GM18502 (cell line): Measurements from ENCODE around the gene KRTAP10-4.
"Not testable (repeated sequence)": the region's sequence is repeated elsewhere in the genome, so short reads cannot be mapped to it uniquely, and the experiment has no call there.

Experiments
- ATAC-seq: cut with Tn5 transposase; IDR thresholded peaks from one replicate; pipeline ENCODE4 v1.9.1; 2021; ENCODE audit warnings: mild to moderate bottlenecking; ENCODE audit not compliant: unreplicated experiment, poor library complexity

The KRTAP10-4 gene, protein sequence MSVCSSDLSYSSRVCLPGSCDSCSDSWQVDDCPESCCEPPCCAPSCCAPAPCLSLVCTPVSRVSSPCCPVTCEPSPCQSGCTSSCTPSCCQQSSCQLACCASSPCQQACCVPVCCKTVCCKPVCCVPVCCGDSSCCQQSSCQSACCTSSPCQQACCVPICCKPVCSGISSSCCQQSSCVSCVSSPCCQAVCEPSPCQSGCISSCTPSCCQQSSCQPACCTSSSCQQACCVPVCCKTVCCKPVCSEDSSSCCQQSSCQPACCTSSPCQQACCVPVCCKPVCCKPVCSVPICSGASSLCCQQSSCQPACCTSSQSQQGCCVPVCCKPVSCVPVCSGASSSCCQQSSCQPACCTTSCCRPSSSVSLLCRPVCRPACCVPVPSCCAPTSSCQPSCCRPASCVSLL

DNA sequence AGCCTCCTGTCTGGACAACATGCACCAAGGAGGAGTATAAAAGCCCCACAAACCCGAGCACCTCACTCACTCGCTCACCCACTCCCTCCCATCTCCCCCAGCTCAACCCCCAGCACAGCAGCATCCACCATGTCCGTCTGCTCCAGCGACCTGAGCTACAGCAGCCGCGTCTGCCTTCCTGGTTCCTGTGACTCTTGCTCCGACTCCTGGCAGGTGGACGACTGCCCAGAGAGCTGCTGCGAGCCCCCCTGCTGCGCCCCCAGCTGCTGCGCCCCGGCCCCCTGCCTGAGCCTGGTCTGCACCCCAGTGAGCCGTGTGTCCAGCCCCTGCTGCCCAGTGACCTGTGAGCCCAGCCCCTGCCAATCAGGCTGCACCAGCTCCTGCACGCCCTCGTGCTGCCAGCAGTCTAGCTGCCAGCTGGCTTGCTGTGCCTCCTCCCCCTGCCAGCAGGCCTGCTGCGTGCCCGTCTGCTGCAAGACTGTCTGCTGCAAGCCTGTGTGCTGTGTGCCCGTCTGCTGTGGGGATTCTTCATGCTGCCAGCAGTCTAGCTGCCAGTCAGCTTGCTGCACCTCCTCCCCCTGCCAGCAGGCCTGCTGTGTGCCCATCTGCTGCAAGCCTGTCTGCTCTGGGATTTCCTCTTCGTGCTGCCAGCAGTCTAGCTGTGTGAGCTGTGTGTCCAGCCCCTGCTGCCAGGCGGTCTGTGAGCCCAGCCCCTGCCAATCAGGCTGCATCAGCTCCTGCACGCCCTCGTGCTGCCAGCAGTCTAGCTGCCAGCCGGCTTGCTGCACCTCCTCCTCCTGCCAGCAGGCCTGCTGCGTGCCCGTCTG is at the start of gene KRTAP10-4:
Gene KRTAP10-4, plus strand, starts transcription at position 100 of the 827 bp plus-strand sequence. Its CDS starts 30 bp downstream, at position 130.
- ATAC-seq: not testable (repeated sequence)

DNA sequence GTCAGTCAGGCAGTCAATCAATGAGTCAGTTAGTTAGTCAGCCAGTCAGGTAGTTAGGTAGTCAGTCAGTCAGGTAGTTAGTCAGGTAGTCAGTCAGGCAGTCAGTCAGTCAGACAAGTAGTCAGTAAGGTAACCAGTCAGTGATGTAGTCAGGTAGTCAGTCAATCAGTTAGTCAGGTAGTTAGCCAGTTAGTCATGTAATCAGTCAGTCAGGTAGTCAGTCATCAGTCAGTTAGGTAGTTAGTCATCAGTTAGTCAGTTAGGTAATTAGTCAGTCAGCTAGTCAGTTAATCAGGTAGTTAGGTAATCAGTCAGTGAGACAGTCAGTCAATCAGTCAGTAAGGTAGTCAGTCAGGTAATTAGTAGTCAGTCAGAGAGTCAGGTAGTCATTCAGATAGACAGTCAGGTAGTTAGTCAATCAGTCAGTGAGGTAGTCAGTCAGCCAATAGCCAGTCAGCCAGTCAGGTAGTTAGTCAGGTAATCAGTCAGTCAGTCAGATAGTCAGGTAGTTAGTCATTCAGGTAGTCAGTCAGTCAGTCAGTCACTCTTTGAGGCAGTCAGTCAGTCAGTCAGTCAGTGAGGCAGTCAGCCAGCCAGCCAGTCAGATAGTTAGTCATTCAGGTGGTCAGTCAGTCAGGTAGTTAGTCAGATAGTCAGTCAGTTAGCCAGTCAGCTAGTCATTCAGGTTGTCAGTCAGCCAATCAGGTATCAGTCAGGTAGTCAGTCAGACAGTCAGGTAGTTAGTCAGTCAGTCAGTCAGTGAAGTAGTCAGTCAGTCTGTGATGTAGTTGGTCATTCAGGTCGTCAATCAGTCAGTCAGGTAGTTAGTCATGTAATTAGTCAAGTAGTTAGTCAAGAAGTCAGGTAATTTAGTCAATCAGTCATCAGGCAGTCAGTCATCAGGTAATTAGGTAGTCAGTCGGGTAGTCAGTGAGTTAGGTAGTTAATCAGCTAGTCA is 48.8 kb upstream of the KRTAP10-4 start:
- no peak for ATAC-seq

DNA sequence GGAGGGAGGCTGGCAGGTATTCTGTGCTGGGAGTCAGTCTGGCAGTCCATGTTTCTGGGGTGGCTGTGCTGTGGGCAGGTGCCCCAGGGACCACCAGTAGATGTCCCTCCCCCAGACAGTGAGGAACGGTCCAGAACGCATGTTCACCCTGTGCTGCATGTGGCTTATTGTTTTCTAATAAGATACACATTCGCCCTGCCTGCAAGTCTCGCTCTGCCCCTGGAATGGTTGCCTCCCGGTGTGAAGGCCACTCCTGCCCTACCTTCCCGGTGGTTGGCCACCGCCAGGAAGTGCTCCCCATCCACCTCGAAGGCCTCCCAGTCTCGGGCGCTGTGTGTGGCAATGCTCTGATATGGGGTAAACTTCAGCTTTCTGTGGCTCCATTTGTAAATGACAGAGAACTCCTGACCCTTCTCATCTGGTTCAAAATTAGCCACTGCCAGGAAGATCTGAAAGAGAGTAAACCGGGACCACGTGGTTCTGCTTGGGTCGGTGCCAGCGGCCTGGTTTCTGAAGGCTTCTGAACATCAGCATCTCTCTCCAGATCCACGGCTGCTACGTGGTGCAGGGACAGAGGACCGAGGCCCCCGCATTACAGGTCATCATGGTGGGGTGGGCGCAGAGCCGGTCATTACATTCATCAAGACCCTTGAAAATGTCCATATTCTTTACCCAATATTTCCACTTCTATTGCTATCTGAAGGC is 48.0 kb upstream of the KRTAP10-4 start:
- ATAC-seq: no peak

DNA sequence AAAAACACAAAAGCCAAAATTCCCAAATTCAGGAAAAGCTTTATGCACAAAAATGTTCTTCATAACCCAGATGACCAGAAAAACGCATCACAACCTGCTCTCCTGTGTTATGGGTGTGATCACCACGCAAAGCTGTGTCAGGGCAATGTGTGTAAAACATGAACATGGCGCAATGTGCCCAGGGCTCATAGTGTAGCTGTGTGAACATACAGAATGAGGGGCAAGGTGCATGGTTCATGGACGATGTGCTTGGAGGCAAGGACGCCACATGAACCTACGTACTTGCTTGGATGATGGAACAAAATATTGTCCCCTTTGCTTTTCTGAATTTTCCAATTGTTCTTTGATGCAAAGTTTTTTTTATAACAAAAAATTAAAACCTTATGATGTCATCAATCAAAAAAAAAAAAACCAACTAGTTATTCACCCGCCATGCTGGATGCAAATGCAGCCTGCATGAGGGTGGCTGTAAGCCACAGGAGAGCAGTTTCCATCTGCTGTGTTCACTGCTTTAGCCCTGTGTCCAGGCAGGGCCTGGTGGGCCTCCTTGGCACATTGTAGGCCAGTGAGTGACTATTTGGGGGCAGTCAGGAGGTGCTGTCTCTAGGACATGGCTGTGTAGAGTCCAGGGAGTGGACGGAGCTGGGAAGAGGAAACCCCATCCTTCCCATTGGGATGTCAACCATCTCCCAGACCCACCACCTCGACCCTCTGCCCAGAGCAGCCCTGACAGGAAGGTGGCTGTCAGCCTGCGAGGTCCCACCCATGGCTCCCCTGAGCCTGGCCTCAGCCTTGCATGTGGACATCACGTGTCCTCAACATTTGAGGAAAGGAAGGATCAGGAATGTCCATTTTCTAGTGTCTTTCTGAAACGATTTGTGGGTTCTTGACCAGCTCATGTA is 47.2 kb upstream of the KRTAP10-4 start:
- ATAC-seq: no peak

DNA sequence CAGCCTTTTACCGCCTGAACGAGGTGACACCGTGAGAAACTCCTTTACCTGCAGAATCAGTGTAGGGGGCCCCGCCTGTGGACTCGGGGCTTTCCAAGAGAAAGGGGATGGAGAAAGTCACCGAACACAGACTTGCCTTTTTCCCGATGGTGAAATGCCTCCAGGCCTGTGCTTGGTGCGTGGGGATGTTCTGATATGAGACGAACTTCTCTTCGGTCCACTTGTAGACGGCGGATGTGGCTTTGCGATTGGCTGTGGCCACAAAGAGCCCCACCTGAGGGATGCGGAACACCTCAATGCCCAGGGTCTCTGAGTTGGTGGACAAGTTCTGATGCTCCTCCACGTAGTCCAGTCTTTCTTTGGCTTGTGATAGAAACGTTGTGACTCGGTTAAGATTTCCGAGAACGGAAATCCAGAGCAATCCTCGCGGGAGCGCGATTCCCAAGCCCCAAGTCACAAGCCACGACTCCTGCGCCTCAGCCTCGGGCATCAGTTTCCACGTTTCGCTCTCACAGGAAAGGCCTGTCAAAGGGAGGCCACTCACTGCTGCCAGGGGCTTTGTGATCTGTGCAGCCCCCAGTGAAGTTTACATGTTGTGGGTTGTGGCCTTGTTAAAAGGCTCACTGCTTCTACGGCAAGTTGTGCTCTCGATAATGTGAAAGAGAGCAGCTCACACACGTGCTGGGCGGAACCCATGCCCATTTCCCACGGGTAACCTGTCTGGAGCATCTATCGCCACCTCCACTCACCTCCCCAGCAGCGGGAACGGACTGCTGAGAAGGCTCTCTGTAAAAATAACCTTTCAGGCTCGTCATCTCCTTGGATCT is 46.2 kb upstream of the KRTAP10-4 start:
- no peak for ATAC-seq

DNA sequence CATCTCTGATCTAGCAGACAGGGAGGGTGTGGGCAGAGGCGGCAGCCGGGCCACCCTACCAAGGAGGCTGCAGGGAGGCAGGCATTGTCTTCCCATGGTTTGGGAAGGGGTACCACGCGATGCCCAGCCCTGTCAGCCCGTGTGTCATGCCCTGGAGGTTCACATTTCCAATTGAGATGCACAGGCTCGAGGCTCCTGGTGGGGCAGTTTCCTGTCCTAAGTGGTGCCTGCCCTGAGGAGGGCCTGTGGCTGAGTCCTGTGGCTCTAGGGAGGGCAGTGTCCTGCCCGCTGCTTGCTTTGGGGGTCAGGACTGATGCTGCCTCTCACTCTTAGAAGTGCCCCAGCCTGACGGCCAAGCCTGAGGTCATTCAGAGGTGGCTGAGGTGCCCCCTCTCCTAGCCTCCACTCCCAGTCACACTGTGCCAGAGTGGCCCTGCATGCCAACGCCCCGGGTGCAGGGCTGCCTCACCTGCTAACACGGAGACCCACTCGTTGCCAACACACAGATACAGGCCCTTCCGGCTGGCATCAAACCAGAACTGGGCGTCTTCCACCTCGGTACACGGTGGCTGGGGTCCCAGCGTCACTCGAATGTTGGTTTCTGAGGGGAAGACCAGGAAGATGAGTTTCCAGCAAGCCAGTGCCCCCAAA is 45.4 kb upstream of the KRTAP10-4 start:
- ATAC-seq: no peak

DNA sequence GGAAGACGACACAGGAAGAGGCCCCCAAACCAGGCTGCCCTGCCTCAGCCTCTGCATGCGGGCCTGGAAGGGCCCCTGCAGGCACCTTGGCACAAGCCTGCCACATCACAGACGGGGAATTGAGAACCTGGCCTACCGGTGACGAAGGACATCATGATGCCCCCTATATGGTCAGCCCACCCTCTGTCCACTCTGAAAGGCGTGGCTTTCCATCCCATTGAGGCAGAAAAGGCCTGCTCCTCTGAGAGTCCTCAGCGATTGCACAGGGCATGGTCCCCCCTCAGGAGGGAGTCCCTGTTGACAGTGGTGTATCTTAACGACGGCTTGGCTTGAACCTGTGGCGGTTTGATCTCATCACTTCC is 44.9 kb upstream of the KRTAP10-4 start:
- no peak for ATAC-seq

DNA sequence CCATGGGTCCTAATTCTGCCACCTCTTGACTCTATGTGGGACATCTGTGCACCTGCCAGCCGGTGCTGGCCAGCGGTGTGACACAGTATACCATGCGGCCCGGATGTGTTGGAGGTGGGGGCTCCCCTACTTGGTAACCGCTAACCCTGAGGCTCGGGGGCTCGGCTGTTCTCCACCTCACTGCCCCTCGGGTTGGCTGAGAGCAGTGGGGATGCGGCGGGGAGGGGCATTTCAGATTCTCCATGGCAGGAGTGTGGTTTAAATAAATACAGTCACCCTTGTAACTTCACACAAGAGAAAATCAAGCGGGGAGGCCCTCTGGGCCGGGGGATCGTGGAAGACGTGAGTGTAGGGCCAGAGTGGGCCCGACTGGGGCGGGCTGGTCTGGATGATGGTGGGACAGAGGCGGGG is 44.5 kb upstream of the KRTAP10-4 start:
- no peak for ATAC-seq

DNA sequence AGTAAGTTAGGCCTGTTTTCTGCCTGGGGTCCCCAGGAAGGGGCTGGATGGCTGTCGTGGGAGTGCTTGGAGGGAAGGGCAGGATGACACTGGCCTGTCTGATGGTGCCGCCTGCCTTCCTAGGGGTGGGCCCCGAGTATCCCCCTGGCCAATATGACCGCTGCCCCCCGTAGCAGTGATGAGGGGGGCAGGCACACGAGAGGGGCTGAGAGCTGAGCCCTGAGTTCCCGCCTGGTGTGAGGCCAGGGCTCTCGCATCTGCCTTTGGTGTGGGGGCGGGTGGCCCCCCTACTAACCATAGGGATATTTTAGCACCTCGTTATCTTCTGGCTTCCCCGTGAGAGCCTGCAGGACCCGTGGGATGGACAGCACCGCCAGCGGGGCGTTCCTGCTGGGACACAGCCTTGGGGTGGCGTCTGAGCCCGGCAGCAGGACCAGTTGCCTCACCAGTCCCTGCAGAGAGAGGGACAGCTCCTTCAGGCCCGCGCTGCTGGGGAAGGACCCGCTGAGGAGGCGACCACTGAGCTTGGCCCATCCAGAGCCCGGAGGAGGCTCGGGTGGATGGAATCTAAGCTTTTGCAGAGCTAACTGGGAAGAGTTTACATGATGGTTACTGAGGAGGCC is 43.9 kb upstream of the KRTAP10-4 start:
- ATAC-seq: no peak

DNA sequence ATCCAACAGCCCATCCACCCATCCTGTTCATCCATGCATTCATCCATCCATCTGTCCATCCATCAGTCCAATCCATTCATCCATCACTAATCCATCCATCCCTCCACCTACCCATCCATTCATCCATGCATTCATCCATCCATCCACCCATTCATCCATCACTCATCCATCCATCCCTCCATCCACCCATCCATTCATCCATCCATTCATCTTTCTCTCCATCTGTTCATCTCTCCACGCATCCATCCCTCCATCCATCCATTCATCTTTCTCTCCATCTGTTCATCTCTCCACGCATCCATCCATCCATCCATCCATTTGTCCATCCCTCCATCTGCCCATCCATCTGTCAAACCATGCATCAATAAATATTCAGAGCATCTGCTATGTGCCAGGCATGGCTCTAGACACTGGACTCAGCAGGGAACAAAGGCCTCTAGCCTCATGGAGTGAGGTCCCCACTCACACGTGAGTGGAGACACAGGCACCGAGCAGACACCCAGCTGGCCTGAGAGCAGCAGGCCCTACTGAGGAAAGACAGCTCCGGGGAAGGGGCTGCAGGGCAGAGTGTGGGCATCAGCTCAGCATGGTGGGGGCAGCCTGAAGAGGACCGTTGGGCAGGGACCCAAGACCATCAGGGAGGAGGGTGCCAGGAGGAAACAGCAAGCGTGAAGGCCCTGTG is 43.2 kb upstream of the KRTAP10-4 start:
- no peak for ATAC-seq

DNA sequence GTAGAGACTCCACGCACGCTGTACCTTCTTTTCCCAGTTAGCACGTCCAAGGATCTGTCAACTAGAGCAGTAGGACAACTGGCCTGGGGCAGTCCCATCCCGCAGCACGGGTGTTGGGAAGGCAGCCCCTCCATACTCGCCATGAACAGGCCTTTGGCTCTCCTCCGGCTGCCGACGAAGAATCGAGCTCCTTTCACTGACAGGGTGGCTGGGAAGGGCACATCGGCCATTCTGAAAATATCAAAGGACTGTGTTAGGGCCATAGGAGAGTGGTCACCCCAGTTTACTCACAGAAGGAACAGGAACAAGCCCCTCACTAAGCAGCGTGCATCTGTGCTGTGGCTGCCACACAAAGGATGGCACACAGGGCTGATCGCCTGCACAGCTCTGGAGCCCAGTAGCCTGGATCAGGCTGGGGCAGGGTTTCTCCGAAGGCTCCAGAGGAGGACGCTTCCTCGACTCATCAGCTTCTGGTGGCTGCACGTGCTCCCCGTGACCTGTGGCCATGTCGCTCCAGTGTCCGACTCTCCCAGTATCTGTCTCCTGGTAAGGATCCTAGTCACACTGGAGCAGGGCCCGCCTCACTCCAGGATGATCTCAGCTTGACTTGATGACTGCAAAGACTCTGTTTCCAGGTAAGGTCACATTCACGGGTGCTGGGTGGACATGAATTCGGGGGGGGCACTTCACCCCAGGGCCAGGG is 42.5 kb upstream of the KRTAP10-4 start:
- no peak for ATAC-seq

DNA sequence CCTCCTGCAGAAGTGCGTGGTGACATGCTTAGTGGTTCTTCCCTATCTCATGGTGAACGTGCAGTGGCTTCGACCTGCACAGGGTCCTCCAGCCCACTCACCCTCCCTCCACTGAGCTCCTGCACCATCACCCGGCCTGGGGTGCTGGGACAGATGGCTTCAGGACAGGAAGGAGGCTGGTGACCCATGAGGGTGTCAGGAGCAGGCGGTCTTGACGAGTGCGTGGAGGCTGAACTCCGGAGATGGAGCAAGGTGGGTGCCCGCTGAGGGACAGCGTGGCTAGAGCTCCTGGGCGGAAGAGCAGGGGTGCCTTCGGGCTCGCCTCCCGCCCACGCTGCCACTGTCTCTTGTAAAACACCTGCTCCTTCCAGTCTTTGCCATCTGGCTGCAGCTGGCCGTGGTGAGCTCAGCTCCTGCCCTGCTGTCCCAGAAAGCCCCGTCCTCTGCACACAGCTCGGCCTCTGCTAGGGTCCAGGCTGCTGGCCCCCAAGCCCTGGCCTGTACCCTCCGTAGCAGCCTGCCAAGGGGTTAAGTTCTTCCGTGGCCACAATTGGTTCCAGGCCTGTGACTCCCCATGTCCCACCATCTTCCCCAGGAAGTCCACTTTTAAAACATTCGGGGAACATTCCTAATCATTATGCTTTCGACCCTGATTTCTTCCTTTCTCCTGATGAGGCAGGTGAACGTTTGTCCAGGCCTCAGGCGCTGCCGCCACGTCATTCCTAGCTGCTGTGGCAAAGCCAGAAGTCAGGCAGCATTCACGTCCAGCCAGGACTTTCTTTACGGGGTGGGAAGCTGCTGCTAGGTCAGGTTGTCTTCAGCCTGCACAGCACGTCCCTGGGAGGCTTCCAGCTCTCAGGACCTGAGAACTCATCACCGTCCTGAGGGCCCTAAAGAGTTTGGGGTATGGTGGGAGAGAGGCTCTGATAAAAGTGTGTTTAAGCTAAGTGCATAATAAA is 41.6 kb upstream of the KRTAP10-4 start:
- no peak for ATAC-seq

DNA sequence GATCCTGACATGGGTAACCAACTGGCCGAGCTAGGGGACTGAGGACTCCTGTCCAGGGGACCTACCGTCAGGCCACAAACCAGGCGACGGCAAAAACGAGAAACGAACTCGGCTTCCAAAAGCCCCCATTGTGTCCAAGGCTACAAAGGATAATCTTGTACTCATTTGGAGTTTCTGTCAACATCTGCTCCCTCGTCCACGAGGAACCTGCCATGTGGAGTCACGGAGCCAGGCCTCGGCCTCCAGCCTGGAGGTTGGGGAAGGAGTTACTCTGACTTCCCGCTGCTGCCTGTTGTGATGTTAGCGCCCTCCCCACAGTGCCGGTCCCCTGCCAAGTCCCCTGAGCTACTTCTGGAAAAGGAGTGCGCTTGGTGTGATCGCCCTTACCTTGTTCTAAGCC is 40.8 kb upstream of the KRTAP10-4 start:
- no peak for ATAC-seq

DNA sequence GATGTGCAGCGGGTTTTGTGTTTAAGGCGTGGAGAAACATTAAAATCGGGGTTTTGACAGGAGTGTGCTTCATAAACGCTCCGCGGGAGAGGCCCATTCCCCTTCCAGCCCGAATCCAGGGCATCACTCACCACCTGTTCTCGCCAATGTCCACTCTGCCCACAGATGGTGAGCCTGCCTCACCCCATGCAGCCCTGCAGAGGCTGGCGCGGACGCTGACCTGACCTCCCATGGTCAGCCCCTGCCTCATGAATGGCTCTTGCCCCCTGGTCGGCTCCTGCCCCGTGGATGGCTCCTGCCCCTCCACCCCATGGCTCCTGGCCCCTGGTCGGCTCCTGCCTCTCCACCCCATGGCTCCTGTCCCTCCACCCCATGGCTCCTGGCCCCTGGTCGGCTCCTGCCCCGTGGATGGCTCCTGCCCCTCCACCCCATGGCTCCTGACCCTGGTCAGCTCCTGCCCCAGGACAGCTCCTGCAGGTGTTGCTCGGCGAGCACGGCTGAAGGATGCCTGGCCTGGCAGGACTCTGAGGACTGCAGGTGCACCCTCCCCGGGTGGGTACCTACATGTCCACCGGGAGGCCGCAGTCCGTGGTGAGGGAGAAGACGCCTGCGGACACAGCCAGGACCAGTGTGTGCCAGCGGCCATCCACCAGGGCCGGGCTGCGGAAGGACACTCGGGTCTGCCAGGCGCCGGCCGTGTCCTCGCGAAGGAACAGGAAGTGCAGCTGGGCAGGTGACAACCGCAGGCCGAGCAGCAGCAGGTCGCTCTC is 40.2 kb upstream of the KRTAP10-4 start:
- no peak for ATAC-seq
